D721Med (cell line): ENCODE data around the gene EFCAB10.

Experiments used
- DNase-seq: peaks from one replicate; pipeline ENCODE4 v3.0.0; 2011; ENCODE audit warnings: low spot score; ENCODE audit not compliant: insufficient read length
- FAIRE-seq: peaks from 2 replicates; lab custom pipeline; 2011; peaks lifted over from hg19 to GRCh38; lab: Jason Lieb, UNC
- TF ChIP-seq, protein P1 (sequence below): IDR thresholded peaks from 2 replicates; pipeline ENCODE4 v1.5.1; 2012; ENCODE audit warnings: mild to moderate bottlenecking, control low read depth; ENCODE audit not compliant: insufficient read depth; ENCODE audit errors: missing control alignments

The EFCAB10 gene

DNA sequence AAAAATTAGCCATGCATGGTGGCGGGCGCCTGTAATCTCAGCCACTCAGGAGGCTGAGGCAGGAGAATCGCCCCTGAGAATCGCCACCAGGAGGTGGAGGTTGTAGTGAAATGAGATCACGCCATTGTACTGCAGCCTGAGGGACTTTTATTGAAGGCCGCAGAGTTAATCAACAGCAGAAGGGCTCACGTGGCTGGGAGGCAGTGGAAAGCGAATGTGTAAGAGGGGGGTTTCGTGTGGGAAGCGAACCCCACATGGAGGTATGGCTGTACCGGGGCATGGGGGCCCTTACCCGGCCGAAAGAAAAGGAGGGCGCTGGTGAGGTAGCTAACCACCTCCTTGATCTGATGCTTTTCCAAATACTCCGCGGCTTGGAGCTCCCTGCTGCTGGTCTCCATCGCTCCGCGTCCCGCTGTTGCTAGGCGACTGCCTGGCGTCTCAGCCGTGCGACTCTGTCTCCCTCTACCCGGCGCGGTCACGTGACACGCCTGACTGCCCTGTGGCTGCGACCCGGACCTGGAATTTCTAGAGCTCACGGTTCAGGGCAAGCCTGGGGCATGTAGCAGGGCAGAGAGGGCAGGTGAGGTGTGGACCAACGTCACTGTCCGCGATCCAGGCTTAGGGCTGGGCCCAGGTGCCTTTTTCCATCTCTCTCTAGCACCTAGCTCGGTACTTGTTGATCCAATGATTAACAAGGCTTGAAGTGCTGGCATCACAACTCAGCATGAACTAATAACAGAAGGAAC is at the start of gene EFCAB10:
Gene EFCAB10 (minus strand): TSS at position 428 of the 746 bp plus-strand sequence. CDS start 30 bp downstream, at position 398.
- TF ChIP-seq, protein P1, sequence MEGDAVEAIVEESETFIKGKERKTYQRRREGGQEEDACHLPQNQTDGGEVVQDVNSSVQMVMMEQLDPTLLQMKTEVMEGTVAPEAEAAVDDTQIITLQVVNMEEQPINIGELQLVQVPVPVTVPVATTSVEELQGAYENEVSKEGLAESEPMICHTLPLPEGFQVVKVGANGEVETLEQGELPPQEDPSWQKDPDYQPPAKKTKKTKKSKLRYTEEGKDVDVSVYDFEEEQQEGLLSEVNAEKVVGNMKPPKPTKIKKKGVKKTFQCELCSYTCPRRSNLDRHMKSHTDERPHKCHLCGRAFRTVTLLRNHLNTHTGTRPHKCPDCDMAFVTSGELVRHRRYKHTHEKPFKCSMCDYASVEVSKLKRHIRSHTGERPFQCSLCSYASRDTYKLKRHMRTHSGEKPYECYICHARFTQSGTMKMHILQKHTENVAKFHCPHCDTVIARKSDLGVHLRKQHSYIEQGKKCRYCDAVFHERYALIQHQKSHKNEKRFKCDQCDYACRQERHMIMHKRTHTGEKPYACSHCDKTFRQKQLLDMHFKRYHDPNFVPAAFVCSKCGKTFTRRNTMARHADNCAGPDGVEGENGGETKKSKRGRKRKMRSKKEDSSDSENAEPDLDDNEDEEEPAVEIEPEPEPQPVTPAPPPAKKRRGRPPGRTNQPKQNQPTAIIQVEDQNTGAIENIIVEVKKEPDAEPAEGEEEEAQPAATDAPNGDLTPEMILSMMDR: no peak
- no peak for FAIRE-seq

DNA sequence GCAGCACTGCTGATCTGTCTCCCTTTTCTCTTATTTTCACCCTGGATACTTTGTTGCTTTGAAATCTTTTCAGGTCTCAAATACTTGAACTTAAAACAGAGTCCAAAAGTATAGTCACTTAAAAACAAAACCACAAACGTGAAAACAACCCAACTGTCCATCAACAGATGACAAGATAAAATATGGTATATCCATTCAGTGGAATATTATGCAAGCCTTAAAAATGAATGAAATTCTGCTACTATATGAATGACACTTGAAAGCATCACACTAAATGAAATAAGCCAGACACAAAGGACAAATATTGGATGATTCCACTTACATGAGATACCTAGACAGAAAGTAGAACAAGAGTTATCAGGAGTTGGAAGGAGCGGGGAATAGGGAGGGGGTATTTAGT is 44.7 kb upstream of the EFCAB10 start:
- TF ChIP-seq, protein P1: no peak
- no peak for FAIRE-seq

More for the DNA sequence above, at the start of gene EFCAB10:
- DNase-seq: peak; percentile 67

DNA sequence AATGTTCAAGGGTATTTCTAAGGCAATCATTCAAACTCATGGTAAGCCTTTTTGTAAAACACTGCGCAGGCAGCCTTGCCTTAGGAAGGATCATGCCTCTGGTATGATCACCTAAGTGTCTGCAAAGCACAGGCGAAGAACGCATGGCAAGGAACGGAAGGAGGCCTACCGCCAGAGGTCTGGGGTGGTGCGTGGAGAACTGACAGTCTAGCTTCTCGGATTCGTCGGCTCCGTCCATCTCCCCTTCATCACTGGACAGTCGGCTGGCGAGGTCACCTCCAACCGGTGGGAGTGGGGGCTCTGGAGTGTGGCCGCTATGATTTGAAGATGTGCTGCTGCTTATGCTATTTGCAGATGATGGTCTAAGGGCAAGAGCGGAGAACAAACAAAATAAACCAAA is 42.6 kb upstream of the EFCAB10 start:
- no peak for FAIRE-seq

More for the DNA sequence above, 44.7 kb upstream of the EFCAB10 start:
- no peak for DNase-seq

DNA sequence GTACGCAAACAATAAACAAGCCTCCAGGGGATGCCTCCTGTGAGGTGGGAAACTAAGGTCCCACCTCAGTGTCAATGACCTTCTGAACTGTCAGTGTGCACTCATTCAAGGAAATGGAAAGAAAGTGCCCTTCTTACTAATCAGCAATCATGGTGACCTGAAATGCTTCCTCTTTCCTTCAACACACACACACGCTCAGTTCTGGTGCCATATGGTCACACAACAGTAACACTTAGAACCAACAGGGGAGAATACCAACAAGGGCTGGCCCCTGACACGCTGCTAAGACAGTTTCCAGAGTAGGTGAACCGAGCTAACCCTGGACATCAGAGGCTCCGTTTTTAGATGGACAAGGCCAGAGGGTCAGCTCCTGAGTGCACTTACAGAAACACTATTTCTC is 42.1 kb upstream of the EFCAB10 start:
- FAIRE-seq: no peak
- TF ChIP-seq, protein P1: no peak
- DNase-seq: no peak

More for the DNA sequence above, 42.6 kb upstream of the EFCAB10 start:
- no peak for DNase-seq
- TF ChIP-seq, protein P1: no peak

DNA sequence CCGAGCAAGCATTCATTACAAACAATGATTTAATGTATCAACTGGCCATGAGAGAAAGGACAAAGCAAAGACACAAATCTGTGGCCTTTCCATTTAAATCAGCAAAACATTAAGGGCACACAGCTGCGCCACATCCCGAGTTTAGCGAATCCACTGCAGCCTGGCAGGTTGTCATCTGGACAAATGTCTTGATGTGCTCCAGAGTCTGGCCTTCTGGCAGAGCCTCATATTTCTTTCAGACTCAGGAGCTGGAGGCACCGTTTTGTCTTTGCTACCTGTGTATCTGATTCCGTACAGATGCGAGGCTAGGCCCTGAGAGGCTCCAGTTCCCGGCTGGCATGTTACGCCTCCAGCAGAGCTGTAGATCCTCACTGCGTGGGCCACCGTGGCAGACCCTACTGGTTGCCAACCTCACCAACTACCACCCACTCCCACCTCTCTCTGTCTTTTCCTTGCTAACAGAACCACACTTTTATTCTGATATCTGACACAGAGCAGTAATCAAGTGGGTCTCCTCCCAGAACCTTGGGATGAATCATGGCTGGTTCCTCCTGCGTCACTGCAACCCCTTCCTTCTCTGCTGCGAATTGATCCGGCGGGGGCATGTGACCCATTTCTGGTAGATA is 40.9 kb upstream of the EFCAB10 start:
- DNase-seq (no peak), FAIRE-seq (no peak)
- TF ChIP-seq, protein P1: no peak

DNA sequence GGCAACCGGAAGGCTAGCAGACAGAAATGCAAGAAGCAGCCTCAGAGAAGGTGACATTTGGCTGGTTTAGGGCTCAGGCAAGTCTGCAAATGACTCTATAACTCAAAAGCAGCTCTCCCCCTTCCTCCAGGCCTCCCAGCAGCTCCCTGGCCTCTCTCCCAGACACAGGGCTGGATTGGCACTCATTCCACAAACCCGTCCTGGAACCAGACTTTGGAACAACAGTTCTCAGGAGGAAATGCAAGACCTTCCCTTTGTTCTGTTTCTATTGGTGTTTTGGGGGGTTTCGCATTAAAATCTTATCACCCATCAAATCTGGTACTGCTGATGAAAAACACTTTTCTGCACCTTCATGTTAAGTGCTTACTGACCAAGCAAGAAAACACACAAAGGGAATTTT is 40.3 kb upstream of the EFCAB10 start:
- TF ChIP-seq, protein P1: no peak
- no peak for FAIRE-seq
- no peak for DNase-seq

DNA sequence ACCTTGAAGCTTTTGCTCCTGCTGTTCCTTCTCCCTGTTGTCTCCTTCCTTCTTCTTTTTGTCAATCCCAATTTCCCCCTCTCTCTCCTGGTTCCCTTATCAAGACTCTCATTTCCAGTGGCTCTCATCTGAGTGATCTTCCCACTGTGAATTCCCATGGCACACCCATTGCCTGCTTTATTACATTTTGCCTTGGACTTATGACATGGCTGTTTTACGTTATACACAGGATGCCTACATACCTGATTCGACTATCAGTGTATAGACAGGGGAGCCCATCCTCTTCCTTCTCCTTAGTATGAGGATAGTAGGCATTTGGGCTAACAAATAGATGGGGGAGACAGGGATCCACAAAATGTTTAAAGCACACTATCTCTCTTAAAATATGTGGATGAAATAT is 39.9 kb upstream of the EFCAB10 start:
- no peak for FAIRE-seq
- TF ChIP-seq, protein P1: no peak
- no peak for DNase-seq
